Left lung (tissue), 10 donors: ENCODE measurements around the gene SLC7A6OS. TPM values are rescaled to one million over a fixed set of nuclear protein-coding genes. Genes with fewer than 3 reads are reported as not detected.

Experiments used
- ATAC-seq: fragments of 200-7000 bp; cut with Tn5 transposase; one replicate; pipeline ENCODE4 v1.9.1; 2020; ENCODE audit warnings: moderate library complexity
- DNase-seq, 4 donors: peaks; one replicate each; pipeline ENCODE4 v3.0.0-alpha.2; 2013 to 2020
- H3K27ac ChIP-seq, 2 donors: fragments of 200-600 bp; sonication (generic) in 1 of 2; one replicate each; pipeline versions ENCODE4 v1.5.0 to v1.8.0; 2020 to 2021
- H3K27me3 ChIP-seq, 2 donors: fragments of 200-600 bp; sonication (generic) in 1 of 2; one replicate each; pipeline versions ENCODE4 v1.5.0 to v1.8.0; 2020 to 2021
- H3K36me3 ChIP-seq, 2 donors: fragments of 200-600 bp; sonication (generic) in 1 of 2; one replicate each; pipeline versions ENCODE4 v1.5.0 to v1.8.0; 2020 to 2021
- H3K4me1 ChIP-seq, 2 donors: fragments of 200-600 bp; one replicate each; pipeline ENCODE4 v1.8.0; 2021
- H3K4me3 ChIP-seq, 2 donors: fragments of 200-600 bp; sonication (generic) in 1 of 2; one replicate each; pipeline versions ENCODE4 v1.5.0 to v1.8.0; 2020 to 2021; ENCODE audit warnings: mild to moderate bottlenecking in 1 of 2
- H3K9me3 ChIP-seq, 2 donors: fragments of 200-600 bp; sonication (generic) in 1 of 2; one replicate each; pipeline versions ENCODE4 v1.5.0 to v1.8.0; 2020 to 2021
- intact Hi-C, 2 donors: fragments of 100-400 bp; cut with DNase I; formaldehyde crosslinking; loops; one replicate each; pipeline versions ENCODE4 v1.11.2 to v1.14.2; 2022
- polyA plus RNA-seq, 6 donors: library from polyadenylated mRNA; unstranded; fragments of 120-200 nt; gene quantifications; one replicate each; pipeline ENCODE4 v1.2.1, GENCODE V29; 2013; ENCODE audit not compliant: insufficient read length in 6 of 6
- total RNA-seq, 2 donors: library from RNA; stranded (reverse); fragmentation: NEBNext Ultra II Directional; extraction: Animal tissue kit (Norgen Biotek cat#: 25700); gene quantifications; one replicate each; pipeline ENCODE4 v1.2.1, GENCODE V29; 2021
- TF ChIP-seq, protein P1 (sequence below), 2 donors: fragments of 200-600 bp; sonication (generic) in 1 of 2; IDR thresholded peaks; one replicate each; pipeline versions ENCODE4 v1.5.0 to v1.8.0; 2021; ENCODE audit warnings: antibody characterized with exemption in 2 of 2
- donor health status: DM: no; HTN: yes; CAD: no.
- donor health status: DM: no; HTN: no; CAD: no.

The SLC7A6OS gene
- total and polyA plus RNA-seq, 8 donors, result 11.7 to 24.4 (median 21.9) TPM

DNA sequence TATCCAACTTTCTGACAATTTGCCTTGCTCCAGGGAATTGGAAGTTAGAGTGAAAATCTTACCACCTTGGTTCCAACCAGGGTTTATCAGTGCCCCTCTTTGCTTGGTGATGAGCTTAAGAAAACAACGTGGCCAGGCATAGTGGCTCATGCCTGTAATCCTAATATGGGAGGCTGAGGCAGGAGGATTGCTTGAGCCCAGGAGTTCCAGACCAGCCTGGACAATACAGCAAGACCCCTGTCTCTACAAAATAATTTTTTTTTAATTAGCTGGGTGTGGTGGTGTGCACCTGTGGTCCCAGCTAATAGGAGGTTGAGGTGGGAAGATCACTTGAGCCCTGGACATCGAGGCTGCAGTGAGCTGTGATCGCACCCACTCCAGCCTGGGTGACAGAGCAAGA is 25.1 kb downstream of the SLC7A6OS start:
- intact Hi-C loops, result no loop called here
- no peaks in the 10 kb centered on the region for H3K9me3 ChIP-seq
- no peak for ATAC-seq
- TF ChIP-seq, protein P1, sequence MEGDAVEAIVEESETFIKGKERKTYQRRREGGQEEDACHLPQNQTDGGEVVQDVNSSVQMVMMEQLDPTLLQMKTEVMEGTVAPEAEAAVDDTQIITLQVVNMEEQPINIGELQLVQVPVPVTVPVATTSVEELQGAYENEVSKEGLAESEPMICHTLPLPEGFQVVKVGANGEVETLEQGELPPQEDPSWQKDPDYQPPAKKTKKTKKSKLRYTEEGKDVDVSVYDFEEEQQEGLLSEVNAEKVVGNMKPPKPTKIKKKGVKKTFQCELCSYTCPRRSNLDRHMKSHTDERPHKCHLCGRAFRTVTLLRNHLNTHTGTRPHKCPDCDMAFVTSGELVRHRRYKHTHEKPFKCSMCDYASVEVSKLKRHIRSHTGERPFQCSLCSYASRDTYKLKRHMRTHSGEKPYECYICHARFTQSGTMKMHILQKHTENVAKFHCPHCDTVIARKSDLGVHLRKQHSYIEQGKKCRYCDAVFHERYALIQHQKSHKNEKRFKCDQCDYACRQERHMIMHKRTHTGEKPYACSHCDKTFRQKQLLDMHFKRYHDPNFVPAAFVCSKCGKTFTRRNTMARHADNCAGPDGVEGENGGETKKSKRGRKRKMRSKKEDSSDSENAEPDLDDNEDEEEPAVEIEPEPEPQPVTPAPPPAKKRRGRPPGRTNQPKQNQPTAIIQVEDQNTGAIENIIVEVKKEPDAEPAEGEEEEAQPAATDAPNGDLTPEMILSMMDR (IDR thresholded peaks at IDR 0.05), result no peak
- peak overlapping the region; percentile 60 to 81 for H3K27ac ChIP-seq
- no peak for DNase-seq
- H3K27me3 ChIP-seq, result no peaks in the 10 kb centered on the region
- peaks cover 0 to 32% of the 10 kb centered on the region in 2 donors for H3K36me3 ChIP-seq
- H3K4me3 ChIP-seq, result no peak overlapping the region
- peaks cover 13 to 68% of the 10 kb centered on the region in 2 donors for H3K4me1 ChIP-seq

DNA sequence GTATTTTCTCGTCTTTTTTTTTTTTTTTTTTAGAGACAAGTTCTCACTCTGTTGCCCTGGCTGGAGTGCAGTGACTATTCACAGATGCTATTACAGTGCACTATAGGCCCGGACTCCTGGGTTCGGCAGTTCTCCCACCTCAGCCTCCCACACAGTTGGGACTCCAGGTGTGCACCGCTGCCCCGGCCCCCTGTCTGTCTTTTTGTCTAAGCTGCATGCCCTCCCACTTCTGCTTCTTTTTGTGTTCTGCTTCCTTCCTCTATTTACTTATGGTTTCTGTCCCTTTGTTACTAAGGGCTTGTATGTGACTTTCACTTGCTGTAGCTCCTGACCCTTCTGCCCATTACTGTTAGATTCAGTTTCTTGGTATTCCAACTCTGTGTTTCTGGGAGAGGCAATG is 25.9 kb downstream of the SLC7A6OS start:
- no peaks in the 10 kb centered on the region for H3K27me3 ChIP-seq
- H3K4me1 ChIP-seq, result peaks cover 12 to 68% of the 10 kb centered on the region in 2 donors
- peaks cover 0 to 28% of the 10 kb centered on the region in 2 donors for H3K36me3 ChIP-seq
- intact Hi-C loops, result no loop called here
- TF ChIP-seq, protein P1 (IDR thresholded peaks at IDR 0.05), result no peak
- no peak for DNase-seq
- peak overlapping the region; percentile 60 to 81 for H3K27ac ChIP-seq
- no peak overlapping the region for H3K4me3 ChIP-seq
- ATAC-seq, result peak; percentile 31
- H3K9me3 ChIP-seq, result no peaks in the 10 kb centered on the region

DNA sequence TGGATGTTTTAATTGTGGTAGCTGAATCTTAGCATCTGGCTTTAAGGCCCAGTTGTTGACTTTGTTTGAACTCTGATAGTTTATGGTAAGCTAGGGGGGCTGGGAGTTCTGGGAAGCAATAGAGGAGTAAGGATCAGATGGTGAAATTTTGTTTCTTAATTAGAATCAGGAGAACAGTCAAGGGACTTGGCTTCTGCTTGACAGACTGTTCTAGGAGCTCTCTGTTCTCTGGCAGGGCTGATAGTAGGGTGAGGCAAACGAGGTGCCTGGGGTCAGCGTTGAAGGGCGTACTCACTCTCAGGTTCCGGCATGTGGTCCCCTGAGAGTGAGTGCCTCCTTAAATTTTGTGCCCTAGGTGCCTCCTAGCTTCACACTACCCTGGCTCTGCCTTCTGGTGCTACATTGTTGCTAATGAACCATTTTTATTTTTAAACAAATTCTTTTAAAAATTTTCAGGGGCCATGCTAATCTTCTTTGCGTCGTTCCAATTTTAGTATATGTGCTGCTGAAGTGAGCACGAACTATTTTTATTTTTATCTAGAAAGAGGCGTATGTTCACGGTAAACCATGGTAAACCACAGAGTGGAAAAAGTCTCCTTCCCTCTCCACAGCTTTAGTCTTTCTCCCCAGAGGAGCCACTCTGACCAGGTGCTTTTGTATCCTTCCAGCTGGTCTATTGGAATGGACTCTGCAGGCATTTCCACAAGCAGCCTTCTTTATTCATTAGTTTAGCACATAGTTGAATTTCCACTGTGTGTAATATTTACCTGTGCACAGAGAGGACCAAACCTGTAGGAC is 26.7 kb downstream of the SLC7A6OS start:
- Histone ChIP-seq H3K36me3 (peaks cover 0 to 30% of the 10 kb centered on the region in 2 donors), H3K27ac (peak overlapping the region; percentile 11 to 81), H3K4me1 (peaks cover 10 to 60% of the 10 kb centered on the region in 2 donors), H3K4me3 (no peak overlapping the region), H3K27me3 (no peaks in the 10 kb centered on the region), H3K9me3 (no peaks in the 10 kb centered on the region)
- intact Hi-C loops, result no loop called here
- ATAC-seq (no peak), DNase-seq (no peak)
- TF ChIP-seq, protein P1 (IDR thresholded peaks at IDR 0.05), result no peak

DNA sequence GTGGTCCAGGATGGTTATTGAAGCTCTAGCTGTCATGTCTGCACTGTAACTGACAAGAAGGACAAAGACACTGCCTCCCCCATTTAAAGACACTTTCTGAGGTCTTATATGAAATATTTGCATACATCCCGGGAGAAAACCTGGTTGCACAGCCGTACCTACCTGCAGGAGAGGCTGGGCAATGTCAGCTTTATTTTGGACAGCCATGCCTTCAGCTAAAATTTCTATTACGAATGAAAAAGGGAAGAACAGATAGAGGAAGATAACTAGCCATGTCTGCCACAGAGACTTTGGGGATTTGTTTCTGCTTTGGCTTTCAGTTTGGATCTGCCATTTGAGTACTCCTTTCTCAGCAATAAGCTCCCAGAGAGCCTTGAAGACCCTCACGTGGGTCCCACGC is 27.4 kb downstream of the SLC7A6OS start:
- Histone ChIP-seq H3K4me1 (peaks cover 10 to 56% of the 10 kb centered on the region in 2 donors), H3K27me3 (no peaks in the 10 kb centered on the region), H3K4me3 (no peak overlapping the region), H3K9me3 (no peaks in the 10 kb centered on the region), H3K27ac (peak overlapping the region; percentile 11 to 81), H3K36me3 (peaks cover 0 to 30% of the 10 kb centered on the region in 2 donors)
- TF ChIP-seq, protein P1 (IDR thresholded peaks at IDR 0.05), result no peak
- ATAC-seq, result no peak
- no peak for DNase-seq
- intact Hi-C loops, result no loop called here

DNA sequence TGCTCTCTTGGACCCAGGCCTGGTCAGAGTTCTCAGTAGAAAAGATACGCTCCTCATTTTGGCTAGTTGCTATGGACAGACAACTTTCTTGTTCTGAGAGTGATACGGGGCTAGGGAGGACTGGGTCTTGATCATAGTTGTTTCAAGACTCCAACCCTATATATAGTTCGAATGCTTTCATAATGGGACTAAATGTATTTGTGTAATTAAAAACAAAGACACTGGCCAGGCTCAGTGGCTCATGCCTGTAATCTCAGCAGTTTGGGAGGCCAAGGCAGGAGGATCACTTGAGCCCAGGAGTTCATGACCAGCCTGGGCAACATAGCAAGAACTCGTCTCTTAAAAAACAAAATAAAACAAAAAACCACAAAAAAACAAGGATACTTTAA is 28.7 kb downstream of the SLC7A6OS start:
- intact Hi-C loops, result no loop called here
- TF ChIP-seq, protein P1 (IDR thresholded peaks at IDR 0.05), result no peak
- H3K27me3 ChIP-seq, result no peaks in the 10 kb centered on the region
- H3K9me3 ChIP-seq, result no peaks in the 10 kb centered on the region
- peaks cover 0 to 25% of the 10 kb centered on the region in 2 donors for H3K36me3 ChIP-seq
- no peak overlapping the region for H3K27ac ChIP-seq
- ATAC-seq (no peak), DNase-seq (no peak)
- H3K4me3 ChIP-seq, result no peak overlapping the region
- H3K4me1 ChIP-seq, result peaks cover 0 to 43% of the 10 kb centered on the region in 2 donors
